Measurements from ENCODE around the gene ISLR2. TPM values are rescaled to one million over a fixed set of nuclear protein-coding genes. Genes with fewer than 3 reads are reported as not detected.
A peak's percentile ranks its signal among the peaks of the same experiment; 100 is the strongest.

The ISLR2 gene
- total and polyA plus RNA-seq, 2 donors from 2014 or later: 0.13 to 1.1 TPM

DNA sequence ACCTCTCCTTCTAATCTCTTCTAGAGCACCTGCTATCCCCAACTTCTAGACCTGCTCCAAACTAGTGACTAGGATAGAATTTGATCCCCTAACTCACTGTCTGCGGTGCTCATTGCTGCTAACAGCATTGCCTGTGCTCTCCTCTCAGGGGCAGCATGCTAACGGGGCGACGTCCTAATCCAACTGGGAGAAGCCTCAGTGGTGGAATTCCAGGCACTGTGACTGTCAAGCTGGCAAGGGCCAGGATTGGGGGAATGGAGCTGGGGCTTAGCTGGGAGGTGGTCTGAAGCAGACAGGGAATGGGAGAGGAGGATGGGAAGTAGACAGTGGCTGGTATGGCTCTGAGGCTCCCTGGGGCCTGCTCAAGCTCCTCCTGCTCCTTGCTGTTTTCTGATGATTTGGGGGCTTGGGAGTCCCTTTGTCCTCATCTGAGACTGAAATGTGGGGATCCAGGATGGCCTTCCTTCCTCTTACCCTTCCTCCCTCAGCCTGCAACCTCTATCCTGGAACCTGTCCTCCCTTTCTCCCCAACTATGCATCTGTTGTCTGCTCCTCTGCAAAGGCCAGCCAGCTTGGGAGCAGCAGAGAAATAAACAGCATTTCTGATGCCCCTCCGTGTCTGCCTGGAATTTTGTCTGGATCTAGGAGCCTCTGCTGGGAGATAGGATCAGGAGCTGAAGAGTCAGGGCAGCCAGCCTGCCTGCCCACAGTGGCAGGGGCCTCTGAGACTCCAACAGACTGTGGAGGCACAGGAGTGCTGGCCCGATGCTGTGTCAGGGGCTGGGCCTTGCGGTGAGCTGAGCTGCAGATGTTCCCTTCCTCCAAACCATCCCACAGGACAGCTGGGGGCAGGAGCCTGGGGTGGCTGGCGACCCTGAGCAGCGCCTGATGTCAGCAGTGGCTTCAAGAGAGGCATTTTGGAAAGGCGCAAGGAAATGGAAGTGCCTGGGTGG lies 46.2 kb downstream of the ISLR2 start:
- H3K9me3 ChIP-seq (ENCODE audit: control insufficient read depth in 2 of 3, insufficient read depth in 1 of 3, low read length in 3 of 3): no peaks in the 10 kb centered on the region
- DNase-seq (no peak), FAIRE-seq (no peak)
- H3K27me3 ChIP-seq (ENCODE audit: control insufficient read depth, insufficient read depth, low read length): no peaks in the 10 kb centered on the region
- no peak overlapping the region for H3K4me3 ChIP-seq (ENCODE audit: low read length in 3 of 3)
- no peak overlapping the region for H3K27ac ChIP-seq (ENCODE audit: low read depth in 2 of 2, low read length in 2 of 2)
- H3K36me3 ChIP-seq (ENCODE audit: control insufficient read depth in 2 of 3, insufficient read depth in 3 of 3, low read length in 3 of 3): no peaks in the 10 kb centered on the region
- intact Hi-C loops (cut with DNase I): no loop called here
- H3K9ac ChIP-seq (ENCODE audit: low read length in 3 of 3): no peak overlapping the region
- H3K4me1 ChIP-seq (ENCODE audit: control insufficient read depth in 2 of 3, insufficient read depth in 2 of 3, low read depth in 1 of 3, low read length in 3 of 3): peaks cover 3 to 42% (median 10%) of the 10 kb centered on the region in 3 donors
- TF ChIP-seq, protein P1, sequence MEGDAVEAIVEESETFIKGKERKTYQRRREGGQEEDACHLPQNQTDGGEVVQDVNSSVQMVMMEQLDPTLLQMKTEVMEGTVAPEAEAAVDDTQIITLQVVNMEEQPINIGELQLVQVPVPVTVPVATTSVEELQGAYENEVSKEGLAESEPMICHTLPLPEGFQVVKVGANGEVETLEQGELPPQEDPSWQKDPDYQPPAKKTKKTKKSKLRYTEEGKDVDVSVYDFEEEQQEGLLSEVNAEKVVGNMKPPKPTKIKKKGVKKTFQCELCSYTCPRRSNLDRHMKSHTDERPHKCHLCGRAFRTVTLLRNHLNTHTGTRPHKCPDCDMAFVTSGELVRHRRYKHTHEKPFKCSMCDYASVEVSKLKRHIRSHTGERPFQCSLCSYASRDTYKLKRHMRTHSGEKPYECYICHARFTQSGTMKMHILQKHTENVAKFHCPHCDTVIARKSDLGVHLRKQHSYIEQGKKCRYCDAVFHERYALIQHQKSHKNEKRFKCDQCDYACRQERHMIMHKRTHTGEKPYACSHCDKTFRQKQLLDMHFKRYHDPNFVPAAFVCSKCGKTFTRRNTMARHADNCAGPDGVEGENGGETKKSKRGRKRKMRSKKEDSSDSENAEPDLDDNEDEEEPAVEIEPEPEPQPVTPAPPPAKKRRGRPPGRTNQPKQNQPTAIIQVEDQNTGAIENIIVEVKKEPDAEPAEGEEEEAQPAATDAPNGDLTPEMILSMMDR (IDR thresholded peaks at IDR 0.05; ENCODE audit: borderline replicate concordance, extremely low read depth, insufficient read depth): no peak

DNA sequence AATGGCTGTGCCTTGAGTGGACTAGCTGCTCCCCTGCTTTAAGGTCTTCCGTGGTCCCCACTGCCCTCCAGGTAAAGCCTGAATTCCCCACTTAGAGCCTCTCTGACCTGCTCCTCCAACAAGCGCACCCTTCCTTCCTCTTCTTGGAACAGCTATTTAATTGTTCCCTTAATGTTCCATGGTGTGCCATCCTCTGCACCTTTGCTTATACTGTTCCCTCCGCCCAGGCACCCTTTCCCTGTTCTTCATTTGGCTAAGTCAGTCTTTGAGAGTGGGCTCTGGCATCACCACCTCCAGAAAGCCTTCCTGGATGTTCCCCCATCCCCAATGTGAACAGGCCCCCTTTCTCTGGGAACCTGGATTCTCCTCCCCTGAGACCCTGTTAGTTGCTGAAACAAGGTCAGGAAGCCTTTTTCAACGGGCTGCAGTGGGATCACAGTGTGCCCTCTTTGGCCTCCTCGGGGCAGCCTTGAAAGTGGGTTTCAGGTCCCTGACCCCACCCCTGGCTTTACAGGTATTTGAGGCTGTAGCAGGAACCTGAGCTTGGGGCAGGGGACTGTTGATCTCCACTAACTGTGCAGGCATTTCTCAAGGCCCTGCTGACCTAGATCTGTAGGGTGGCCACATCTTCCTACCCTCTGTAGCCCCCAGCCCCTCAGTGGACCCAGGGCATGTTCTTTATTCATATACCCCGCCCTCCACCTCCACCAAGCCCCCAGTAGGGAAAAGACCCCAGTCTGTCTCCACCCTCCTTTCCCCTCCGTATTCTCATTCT lies 48.1 kb downstream of the ISLR2 start:
- Histone ChIP-seq H3K36me3 (ENCODE audit: control insufficient read depth in 2 of 3, insufficient read depth in 3 of 3, low read length in 3 of 3) (no peaks in the 10 kb centered on the region), H3K27ac (ENCODE audit: low read depth in 2 of 2, low read length in 2 of 2) (peak overlapping the region in 1 of 2 donors; percentile 60), H3K9me3 (ENCODE audit: control insufficient read depth in 2 of 3, insufficient read depth in 1 of 3, low read length in 3 of 3) (no peaks in the 10 kb centered on the region), H3K4me3 (ENCODE audit: low read length in 3 of 3) (no peak overlapping the region), H3K4me1 (ENCODE audit: control insufficient read depth in 2 of 3, insufficient read depth in 2 of 3, low read depth in 1 of 3, low read length in 3 of 3) (peaks cover 2 to 35% (median 3%) of the 10 kb centered on the region in 3 donors), H3K9ac (ENCODE audit: low read length in 3 of 3) (no peak overlapping the region), H3K27me3 (ENCODE audit: control insufficient read depth, insufficient read depth, low read length) (no peaks in the 10 kb centered on the region)
- no peak for FAIRE-seq
- intact Hi-C loops (cut with DNase I): no loop called here
- TF ChIP-seq, protein P1 (IDR thresholded peaks at IDR 0.05; ENCODE audit: borderline replicate concordance, extremely low read depth, insufficient read depth): no peak
- DNase-seq: peak in 1 of 5 donors; percentile 49

DNA sequence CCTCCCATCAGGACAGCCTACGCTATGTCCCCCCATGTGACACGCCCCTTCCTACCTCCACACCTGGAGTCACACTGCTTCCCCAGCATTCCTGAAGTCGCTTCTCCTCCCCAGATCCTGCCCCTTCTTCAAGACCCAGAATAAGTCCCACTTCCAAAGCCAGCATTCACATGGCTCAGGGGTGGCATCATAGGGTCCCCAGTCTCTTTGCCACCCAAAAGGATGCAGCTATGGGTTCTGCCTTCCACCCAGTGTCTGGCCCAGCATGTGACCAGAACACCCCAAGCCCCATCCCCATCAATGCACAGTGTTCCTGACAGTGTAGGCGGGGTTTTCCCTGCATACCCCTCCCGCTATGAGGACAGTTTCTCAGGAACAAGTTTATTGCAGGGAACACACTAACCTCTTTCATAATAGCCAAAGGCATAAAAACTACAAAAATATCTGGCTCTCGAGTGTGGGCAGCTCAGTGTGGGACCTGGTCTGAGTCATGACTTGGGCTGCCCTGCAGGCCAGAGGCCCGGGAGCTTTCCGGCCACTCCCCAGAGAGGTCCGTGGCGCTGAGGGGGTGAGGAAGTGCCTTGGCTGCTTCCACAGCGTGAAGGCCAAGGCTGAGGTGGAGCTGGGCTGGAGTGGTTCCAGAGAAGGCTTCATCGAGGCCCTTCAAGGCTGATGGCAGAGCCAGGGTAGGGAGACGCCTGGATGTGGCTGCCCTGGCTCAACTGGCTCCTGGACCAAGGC lies 48.9 kb downstream of the ISLR2 start:
- H3K36me3 ChIP-seq (ENCODE audit: control insufficient read depth in 2 of 3, insufficient read depth in 3 of 3, low read length in 3 of 3): no peaks in the 10 kb centered on the region
- H3K27ac ChIP-seq (ENCODE audit: low read depth in 2 of 2, low read length in 2 of 2): peak overlapping the region; percentile 45 to 60
- no peak overlapping the region for H3K4me3 ChIP-seq (ENCODE audit: low read length in 3 of 3)
- DNase-seq (peak in 1 of 5 donors; percentile 97), FAIRE-seq (no peak)
- H3K27me3 ChIP-seq (ENCODE audit: control insufficient read depth, insufficient read depth, low read length): no peaks in the 10 kb centered on the region
- intact Hi-C loops (cut with DNase I): no loop called here
- no peaks in the 10 kb centered on the region for H3K9me3 ChIP-seq (ENCODE audit: control insufficient read depth in 2 of 3, insufficient read depth in 1 of 3, low read length in 3 of 3)
- H3K4me1 ChIP-seq (ENCODE audit: control insufficient read depth in 2 of 3, insufficient read depth in 2 of 3, low read depth in 1 of 3, low read length in 3 of 3): peaks cover 2 to 30% (median 3%) of the 10 kb centered on the region in 3 donors
- no peak overlapping the region for H3K9ac ChIP-seq (ENCODE audit: low read length in 3 of 3)
- TF ChIP-seq, protein P1 (IDR thresholded peaks at IDR 0.05; ENCODE audit: borderline replicate concordance, extremely low read depth, insufficient read depth): no peak
